GM19372 (cell line): ENCODE data around the gene CECR2.
"Not testable (repeated sequence)": the region's sequence is repeated elsewhere in the genome, so short reads cannot be mapped to it uniquely, and the experiment has no call there.

Experiments used
- ATAC-seq: cut with Tn5 transposase; IDR thresholded peaks from one replicate; pipeline ENCODE4 v1.9.1; 2021; ENCODE audit warnings: mild to moderate bottlenecking, low read depth, moderate library complexity; ENCODE audit not compliant: unreplicated experiment

CECR2 gene

DNA sequence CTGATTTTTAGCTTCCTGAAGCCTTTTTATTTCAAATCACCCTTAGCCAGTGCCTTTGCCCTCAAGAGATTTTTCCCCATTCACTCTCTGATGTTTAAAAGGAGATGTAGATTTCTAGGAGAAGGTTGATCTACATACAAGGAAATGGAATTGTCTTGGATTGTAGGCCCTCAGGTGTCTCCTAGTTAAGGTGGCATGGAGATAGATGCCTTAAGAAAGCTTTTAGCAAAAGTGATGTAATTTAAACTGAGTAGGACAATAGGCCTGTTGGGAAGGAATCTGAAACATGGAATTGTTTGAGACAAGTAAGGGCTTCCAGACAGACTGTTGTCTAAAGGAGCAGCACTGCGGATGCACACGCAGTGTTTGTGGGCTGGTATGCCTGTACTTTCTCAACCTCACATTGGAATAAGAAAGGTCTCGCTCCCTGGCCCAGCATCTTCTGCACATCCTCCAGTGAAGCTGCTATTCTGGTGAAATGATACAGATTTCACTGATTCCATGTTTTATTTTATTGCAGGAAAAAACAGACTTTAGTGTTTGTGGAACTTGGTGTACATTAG, 124.2 kb downstream of the CECR2 start:
- ATAC-seq = no peak

DNA sequence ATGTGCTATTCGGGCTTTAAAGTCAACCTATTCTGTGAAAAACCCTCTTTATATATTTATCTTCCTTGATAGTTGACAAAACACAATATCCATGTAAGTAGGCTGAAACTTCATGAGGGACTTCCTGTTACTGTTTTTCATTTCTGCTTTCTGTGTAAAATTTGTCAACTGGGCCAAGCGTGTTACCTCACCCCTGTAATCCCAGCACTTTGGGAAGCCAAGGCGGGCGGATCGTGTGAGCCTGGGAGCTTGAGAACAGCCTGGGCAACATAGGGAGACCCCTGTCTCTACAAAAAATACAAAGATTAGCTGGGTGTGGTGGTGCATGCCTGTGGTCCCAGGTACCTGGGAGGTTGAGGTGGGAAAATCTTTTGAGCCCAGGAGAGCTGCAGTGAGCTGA, 127.6 kb downstream of the CECR2 start:
- no peak for ATAC-seq

DNA sequence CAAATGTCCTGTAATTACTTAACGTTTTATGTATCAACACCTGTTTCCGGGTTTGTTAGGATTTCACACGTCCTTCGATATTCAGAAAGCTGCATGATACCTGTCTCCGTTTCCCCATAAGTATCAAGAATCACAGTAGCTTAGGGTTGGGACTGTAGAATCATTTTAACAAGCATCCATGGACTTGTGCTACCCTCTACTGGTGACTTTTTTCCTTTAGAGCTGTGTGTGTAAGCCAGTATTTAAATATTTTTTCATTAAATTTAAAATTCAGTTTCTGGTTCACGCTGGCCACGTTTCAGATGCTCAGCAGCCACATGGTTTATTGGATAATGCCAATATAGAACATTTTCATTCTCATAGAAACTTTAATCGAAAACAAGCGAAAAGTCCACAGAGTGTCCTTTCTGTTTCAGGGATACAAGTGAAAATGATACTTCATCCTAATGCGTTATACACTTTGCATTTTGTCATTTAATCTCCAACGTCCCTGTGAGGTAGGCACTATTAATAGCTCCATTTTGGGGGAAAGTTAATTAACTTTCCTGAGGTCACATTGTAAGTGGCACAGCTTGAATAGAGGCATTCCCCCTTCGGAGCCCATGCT, 132.5 kb downstream of the CECR2 start:
- ATAC-seq = no peak

DNA sequence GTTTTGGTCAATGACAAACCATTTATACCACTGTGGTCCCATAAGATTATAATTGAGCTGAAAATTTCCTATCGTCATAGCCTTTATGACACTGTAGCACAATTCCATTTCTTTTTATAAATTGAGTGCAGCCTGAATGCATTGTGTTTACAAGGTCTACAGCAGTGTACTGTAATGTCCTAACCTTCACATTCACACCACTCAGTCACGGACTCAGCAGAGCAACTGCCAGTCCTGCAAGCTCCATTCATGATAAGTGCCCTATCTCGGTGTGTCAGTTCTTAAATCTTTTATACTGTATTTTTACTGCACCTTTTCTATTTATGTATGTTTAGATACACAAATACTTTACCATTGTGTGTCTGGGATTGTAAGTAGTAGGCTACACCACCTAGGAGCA, 138.8 kb downstream of the CECR2 start:
- ATAC-seq = no peak

DNA sequence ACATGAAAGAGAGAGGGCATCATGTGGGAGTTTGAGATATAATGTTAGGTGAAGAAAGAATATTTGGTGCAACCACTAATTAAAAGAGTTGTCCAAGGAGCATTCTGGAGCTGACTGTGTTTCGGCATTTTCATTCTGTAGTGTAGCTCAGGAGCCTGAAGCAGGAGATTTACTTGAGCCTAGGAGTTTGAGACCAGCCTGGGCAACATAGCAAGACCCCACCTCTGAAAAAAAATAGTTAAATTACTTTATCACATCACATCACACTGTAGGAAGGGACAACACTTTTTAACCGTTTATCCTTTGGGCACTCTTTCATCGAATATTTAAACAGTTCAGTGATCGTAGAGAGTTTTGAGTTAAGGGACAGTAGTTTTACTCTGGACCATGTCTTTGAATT, 143.7 kb downstream of the CECR2 start:
- no peak for ATAC-seq

DNA sequence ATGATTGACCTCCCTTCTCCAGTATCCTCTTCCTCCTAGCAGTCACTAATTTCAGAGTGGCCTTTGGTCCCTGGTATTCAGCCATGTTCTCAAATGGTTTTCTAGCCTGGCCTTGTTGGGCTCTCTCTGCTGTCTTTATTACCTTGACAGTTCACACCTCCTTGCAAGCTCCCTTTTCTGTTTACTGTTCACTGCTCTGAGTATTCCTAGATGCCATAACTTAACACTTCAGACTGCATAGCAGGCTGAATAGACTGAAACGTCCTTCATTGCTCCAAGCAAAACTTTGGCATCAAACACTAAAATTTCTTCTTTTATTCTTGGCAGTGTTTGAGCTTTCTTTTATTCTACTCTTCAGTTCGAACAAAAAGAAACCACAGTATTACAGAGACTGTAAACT, 144.4 kb downstream of the CECR2 start:
- ATAC-seq = no peak

DNA sequence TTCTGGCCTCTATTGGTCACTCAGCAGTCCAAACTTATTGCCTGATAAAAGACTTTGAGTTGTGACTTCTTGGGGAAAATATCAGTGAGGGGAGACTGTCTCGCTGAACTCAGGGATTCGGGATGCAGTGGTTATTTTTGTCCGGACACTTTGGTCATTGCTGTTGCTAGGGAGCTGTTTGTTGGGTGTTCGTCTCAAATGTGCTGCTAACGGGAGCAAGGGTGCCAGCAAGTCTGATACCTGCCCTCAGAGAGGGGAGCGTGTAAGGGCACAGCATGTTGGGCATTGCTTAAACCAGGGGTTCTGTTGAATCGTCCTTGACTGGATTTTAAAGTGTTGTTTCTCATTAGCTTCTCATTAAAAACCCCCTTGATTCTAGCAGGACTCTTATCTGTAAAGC, 144.8 kb downstream of the CECR2 start:
- no peak for ATAC-seq

DNA sequence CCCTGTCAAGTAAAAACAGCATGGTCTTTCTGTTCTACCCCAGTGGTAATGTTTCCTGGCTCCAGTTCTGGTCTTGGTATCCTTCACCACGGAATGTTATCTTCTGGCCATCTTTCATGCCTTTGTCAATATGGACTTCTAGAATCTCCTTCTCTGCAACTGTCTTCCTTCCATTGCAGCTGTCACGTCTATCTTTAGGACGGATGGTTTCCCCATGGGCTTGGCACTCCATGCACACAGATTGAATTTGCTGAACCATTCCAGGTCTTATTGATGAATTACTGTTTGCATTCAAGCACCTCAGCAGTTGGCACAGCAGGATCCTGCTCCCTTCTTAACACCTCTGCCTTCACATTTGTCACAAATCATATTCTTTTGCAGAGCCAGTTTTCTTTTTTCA, 149.1 kb downstream of the CECR2 start:
- ATAC-seq = no peak

DNA sequence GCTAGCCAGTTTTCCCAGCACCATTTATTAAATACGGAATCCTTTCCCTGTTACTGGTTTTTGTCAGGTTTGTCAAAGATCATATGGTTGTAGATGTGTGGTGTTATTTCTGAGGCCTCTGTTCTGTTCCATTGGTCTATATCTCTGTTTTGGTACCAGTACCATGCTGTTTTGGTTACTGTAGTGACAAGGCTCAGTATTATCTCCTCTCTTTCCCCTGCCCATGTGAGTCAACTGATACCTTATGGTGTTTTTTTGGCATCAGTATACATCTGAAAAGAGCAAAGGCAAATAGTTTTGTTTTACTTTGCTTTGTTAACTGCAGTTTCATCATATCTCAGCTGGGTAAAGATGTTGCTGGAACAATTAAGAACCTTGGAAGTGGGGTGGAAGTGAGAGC, 152.7 kb downstream of the CECR2 start:
- ATAC-seq = not testable (repeated sequence)

DNA sequence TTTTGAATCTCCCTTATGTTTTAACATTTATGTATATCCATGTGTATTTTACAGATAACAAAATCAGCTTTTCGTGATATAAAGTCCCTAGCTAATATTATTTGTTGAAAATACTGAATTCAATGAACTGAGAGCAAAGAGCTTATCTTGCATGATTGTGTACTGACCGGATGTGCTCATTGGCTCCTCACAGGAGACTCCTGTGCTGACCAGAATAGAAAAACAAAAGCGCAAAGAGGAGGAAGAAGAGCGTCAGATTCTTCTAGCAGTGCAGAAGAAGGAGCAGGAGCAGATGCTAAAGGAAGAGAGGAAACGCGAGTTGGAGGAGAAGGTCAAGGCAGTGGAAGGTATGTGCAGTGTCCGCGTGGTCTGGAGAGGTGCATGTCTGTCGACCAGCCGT, 154.7 kb downstream of the CECR2 start:
- no peak for ATAC-seq

DNA sequence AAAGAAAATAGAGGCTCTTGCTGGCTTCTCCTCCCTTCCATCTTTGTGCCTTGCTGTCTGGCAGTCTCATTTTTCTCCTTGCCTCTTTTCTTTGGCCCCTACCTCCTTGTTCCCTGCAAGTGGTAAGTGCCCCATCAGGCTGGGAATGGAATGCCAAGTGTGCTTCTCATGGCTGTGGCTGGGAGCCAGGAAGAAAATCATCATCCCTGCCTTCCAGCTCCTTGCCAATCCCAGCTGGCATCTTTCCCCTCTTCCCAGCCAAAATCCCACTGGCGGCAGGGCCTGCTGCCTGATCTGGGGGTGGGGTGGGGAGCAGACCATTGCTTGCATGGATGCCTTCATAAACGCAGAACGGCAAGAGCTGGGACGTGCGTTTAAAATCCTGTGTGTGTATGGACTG, 167.0 kb downstream of the CECR2 start:
- no peak for ATAC-seq

DNA sequence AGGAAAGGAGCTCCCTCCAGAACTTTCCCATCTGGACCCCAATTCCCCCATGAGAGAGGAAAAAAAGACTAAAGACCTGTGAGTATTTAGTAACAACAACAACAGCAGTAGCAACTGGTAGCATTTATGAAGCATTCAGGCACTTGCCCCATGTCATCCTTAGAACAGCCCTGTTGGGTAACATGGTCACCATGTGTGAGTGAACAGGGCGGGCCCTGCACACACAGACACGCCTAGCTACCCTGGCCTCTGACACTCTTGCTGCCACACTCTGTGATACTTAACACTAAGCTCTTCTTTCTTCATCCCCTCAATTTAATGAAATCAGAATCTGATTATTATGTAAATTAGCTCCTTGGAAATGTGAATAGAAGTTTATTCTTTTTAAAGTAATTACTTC, 167.9 kb downstream of the CECR2 start:
- no peak for ATAC-seq

DNA sequence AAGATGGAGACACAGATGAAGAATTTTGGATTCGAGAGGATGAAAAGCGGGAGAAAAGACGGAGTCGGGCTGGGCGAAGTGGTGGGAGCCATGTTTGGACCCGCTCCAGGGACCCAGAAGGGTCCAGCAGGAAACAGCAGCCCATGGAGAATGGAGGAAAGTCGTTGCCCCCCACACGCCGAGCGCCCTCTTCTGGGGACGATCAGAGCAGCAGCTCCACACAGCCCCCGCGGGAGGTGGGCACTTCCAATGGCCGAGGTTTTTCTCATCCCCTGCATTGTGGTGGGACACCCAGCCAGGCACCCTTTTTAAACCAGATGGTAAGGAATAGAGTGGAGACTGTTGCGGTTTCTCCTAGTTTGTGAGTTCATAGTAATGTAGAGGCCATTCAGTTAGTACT, 171.2 kb downstream of the CECR2 start:
- no peak for ATAC-seq

DNA sequence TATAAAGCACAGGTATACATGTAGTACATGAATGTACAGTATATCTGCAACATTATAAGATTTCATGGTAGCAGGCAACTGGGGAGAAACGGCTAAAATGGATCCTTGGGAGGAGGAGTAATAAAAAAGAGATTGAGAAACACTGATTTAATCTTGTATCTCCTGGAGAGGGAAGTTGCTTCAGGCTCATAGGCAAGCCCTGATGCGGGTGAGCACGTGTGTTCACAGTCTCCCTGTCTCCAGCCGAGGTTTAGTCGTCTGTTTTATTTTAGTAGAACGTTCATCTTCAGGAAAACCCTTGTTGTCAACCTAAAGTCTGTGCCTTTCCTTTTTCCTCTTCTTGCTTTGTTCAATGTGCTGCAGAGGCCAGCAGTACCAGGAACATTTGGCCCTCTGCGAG, 172.2 kb downstream of the CECR2 start:
- ATAC-seq = no peak

DNA sequence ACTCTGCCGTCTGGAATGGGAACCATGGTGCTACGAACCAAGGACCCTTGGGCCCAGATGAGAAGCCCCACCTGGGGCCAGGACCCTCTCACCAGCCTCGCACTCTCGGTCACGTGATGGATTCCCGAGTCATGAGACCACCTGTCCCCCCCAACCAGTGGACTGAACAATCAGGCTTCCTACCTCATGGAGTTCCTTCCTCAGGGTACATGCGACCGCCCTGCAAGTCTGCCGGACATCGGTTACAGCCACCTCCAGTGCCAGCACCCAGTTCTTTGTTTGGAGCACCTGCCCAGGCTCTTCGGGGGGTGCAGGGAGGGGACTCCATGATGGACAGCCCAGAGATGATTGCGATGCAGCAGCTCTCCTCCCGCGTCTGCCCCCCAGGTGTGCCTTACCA, 173.2 kb downstream of the CECR2 start:
- no peak for ATAC-seq

DNA sequence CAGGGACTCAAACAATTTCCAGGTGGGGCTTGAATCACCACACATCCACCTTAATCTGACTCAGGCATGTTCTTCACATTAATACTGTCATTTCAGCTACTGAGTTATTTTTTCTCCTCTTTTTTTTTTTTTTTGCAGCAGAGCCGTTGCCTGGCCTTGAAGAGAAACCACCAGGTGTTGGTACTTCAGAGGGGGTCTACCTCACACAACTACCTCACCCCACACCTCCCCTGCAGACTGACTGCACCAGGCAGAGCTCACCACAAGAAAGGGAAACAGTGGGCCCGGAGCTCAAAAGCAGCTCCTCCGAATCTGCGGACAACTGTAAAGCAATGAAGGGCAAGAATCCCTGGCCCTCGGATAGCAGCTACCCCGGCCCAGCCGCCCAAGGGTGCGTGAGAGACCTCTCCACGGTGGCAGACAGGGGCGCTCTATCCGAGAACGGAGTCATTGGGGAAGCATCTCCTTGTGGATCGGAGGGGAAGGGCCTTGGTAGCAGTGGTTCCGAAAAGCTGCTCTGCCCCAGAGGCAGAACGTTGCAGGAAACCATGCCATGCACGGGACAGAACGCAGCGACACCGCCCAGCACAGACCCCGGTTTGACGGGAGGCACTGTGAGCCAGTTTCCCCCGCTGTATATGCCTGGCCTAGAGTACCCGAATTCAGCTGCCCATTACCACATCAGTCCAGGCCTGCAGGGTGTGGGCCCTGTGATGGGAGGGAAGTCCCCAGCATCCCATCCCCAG, 178.9 kb downstream of the CECR2 start:
- ATAC-seq = no peak

DNA sequence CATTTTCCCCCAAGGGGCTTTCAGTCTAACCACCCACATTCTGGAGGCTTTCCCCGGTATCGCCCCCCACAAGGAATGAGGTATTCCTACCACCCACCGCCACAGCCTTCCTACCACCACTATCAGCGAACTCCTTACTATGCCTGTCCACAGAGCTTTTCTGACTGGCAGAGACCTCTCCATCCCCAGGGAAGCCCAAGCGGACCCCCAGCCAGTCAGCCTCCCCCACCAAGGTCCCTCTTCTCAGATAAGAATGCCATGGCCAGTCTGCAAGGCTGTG, 179.4 kb downstream of the CECR2 start:
- ATAC-seq = no peak

DNA sequence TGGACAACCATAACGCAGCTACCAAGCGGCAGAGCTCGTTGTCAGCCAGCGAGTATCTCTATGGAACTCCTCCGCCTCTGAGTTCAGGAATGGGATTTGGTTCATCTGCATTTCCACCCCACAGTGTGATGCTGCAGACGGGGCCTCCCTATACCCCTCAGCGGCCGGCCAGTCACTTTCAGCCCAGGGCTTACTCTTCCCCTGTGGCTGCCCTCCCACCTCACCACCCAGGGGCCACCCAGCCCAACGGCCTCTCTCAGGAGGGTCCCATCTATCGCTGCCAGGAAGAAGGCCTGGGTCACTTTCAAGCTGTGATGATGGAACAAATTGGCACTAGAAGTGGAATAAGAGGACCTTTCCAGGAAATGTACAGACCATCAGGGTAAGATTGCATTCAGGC, 179.9 kb downstream of the CECR2 start:
- no peak for ATAC-seq

DNA sequence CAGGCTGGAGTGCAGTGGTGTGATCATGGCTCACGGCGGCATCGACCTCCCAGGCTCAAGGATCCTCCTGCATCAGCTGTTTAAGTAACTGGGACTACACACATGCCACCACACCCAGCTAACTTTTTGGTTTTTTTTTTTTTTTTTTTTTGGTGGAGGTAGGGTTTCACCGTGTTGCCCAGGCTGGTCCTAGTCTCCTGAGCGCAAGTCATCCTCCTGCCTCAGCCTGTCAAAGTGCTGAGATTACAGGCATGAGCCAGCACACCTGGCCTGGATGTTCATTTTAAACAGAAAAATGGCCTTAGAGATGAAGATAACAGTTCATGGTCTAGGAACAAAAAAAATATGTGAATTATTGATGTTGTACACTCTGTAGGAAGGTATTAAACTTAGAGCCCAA, 180.4 kb downstream of the CECR2 start:
- no peak for ATAC-seq

DNA sequence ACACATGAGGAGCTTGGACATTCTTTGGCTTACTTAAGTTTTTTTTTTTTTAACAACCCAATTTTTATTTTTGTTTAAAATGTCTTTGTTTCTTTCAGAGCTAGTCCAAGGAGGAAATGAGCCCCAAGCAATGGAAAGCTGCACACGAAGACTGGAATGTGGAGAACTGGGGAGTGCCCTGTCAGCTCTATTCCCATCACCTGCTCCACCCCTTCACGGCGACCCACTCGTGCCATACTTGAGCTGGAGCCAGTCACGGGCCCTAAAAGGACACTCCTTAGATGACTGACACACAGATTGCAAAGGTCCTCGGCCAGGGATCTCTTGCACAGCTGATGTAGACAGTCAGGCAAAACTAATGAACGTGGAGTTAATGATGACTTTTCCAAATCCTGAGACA, 183.5 kb downstream of the CECR2 start:
- no peak for ATAC-seq

DNA sequence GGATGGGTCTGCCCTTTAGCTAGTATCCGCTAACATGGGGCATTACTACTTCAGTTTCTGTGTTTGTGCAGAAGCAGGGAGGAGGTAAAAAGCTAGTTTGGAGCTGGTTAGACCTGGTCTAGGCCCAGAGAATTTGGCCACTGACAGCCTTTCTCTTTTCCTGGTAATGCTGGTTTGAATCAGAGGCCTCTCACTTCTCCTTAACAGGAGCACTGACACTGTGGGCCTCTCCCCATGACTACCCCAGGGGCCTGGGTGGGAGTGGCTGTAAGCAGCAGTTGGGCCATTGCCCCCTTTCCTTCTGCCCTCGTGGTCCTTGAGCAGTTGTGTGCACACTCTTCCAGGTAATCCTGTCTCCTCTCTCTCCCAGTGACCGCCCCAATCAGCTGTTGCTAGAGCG, 185.6 kb downstream of the CECR2 start:
- no peak for ATAC-seq

DNA sequence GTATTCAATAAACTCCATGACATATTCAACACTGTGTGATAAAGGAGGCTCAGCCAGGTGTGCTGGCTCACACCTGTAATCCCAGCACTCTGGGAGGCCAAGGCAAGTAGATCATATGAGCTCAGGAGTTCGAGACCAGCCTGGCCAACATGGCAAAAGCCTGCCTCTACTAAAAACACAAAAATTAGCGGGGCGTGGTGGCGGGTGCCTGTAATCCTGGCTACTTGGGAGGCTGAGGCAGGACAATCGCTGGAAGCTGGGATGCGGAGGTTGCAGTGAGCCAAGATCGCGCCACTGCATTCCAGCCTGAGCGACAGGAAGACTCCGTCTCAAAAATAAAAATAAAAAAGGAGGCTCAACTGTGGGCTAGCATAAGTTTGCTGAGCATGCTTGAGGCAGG, 189.9 kb downstream of the CECR2 start:
- no peak for ATAC-seq
